H9 (cell line): Measurements from ENCODE around the gene SH3GL2. TPM values are rescaled to one million over a fixed set of nuclear protein-coding genes. Genes with fewer than 3 reads are reported as not detected.

Experiments
- DNase-seq: peaks from one replicate; pipeline ENCODE4 v3.0.0-alpha.2; 2017
- H2AFZ ChIP-seq: one replicate; pipeline ENCODE4 v1.6.1; 2013; ENCODE audit warnings: mild to moderate bottlenecking, low read length, control low read depth, moderate library complexity
- H2AK5ac ChIP-seq: 2 replicates; pipeline ENCODE4 v1.6.1; 2013; ENCODE audit warnings: low read length, control low read depth, mixed read lengths; ENCODE audit not compliant: insufficient read length
- H2BK120ac ChIP-seq: one replicate; pipeline ENCODE4 v1.6.1; 2013; ENCODE audit warnings: low read depth, mild to moderate bottlenecking, low read length, control low read depth, inconsistent platforms; ENCODE audit not compliant: poor library complexity, severe bottlenecking
- H2BK12ac ChIP-seq: 2 replicates; pipeline ENCODE4 v1.6.1; 2013; ENCODE audit warnings: low read length, control low read depth, mixed read lengths, low read depth; ENCODE audit not compliant: insufficient read length
- H2BK15ac ChIP-seq: 2 replicates; pipeline ENCODE4 v1.6.1; 2013; ENCODE audit warnings: low read depth, low read length, control low read depth
- H2BK20ac ChIP-seq: one replicate; pipeline ENCODE4 v1.6.1; 2013; ENCODE audit warnings: low read depth, mild to moderate bottlenecking, low read length, control low read depth, inconsistent platforms; ENCODE audit not compliant: poor library complexity, severe bottlenecking
- H2BK5ac ChIP-seq: 2 replicates; pipeline ENCODE4 v1.6.1; 2013; ENCODE audit warnings: low read length, control low read depth, mixed read lengths; ENCODE audit not compliant: insufficient read length
- H3K14ac ChIP-seq: 2 replicates; pipeline ENCODE4 v1.6.1; 2013; ENCODE audit warnings: low read length, control low read depth; ENCODE audit not compliant: insufficient read depth
- H3K18ac ChIP-seq: 2 replicates; pipeline ENCODE4 v1.6.1; 2013; ENCODE audit warnings: low read depth, mild to moderate bottlenecking, mixed read lengths, low read length, control low read depth; ENCODE audit not compliant: insufficient read length
- H3K23ac ChIP-seq: 2 replicates; pipeline ENCODE4 v1.6.1; 2013; ENCODE audit warnings: low read length, control low read depth, mixed read lengths, low read depth; ENCODE audit not compliant: insufficient read length
- H3K23me2 ChIP-seq: 2 replicates; pipeline ENCODE4 v1.6.1; 2013; ENCODE audit warnings: low read depth, mild to moderate bottlenecking, mixed read lengths, low read length, control low read depth; ENCODE audit not compliant: insufficient read length, poor library complexity, severe bottlenecking
- H3K27ac ChIP-seq: 2 replicates; pipeline ENCODE4 v1.5.1; 2013; ENCODE audit warnings: low read length, control low read depth, mixed read lengths, low read depth; ENCODE audit not compliant: insufficient read length
- H3K27me3 ChIP-seq: 2 replicates; pipeline ENCODE4 v1.6.1; 2013; ENCODE audit warnings: low read length, control low read depth, inconsistent platforms; ENCODE audit not compliant: insufficient read depth
- H3K4ac ChIP-seq: 2 replicates; pipeline ENCODE4 v1.6.1; 2013; ENCODE audit warnings: low read depth, mild to moderate bottlenecking, control low read depth, inconsistent platforms, low read length, moderate library complexity
- H3K4me1 ChIP-seq: 2 replicates; pipeline ENCODE4 v1.6.1; 2013; ENCODE audit warnings: low read length, control low read depth, inconsistent platforms; ENCODE audit not compliant: insufficient read depth
- H3K4me2 ChIP-seq: 2 replicates; pipeline ENCODE4 v1.6.1; 2013; ENCODE audit warnings: low read length, control low read depth, mixed read lengths; ENCODE audit not compliant: insufficient read length, insufficient read depth
- H3K56ac ChIP-seq: 2 replicates; pipeline ENCODE4 v1.6.1; 2013; ENCODE audit warnings: low read depth, mild to moderate bottlenecking, mixed read lengths, low read length, control low read depth; ENCODE audit not compliant: insufficient read length
- H3K79me1 ChIP-seq: 2 replicates; pipeline ENCODE4 v1.6.1; 2013; ENCODE audit warnings: low read depth, mild to moderate bottlenecking, moderate library complexity, low read length, control low read depth, inconsistent platforms; ENCODE audit not compliant: insufficient read depth, poor library complexity, severe bottlenecking
- H3K79me2 ChIP-seq: 2 replicates; pipeline ENCODE4 v1.6.1; 2013; ENCODE audit warnings: low read length, control low read depth, inconsistent platforms; ENCODE audit not compliant: insufficient read depth
- H3K9ac ChIP-seq: 2 replicates; pipeline ENCODE4 v1.6.1; 2013; ENCODE audit warnings: low read length, control low read depth, mixed read lengths; ENCODE audit not compliant: insufficient read length; ENCODE audit errors: extremely low read depth
- H3K9me3 ChIP-seq: one replicate; pipeline ENCODE4 v1.6.1; 2013; ENCODE audit warnings: low read depth, low read length, inconsistent platforms; ENCODE audit not compliant: control insufficient read depth
- H3T11ph ChIP-seq: one replicate; pipeline ENCODE4 v1.6.1; 2013; ENCODE audit warnings: mild to moderate bottlenecking, low read length, control low read depth, inconsistent platforms
- H4K20me1 ChIP-seq: one replicate; pipeline ENCODE4 v1.6.1; 2013; ENCODE audit not compliant: control insufficient read depth, insufficient read length, insufficient read depth
- H4K5ac ChIP-seq: 2 replicates; pipeline ENCODE4 v1.6.1; 2013; ENCODE audit warnings: low read depth, mild to moderate bottlenecking, mixed read lengths, low read length, control low read depth; ENCODE audit not compliant: insufficient read length
- H4K8ac ChIP-seq: replicated peaks from 2 replicates; pipeline ENCODE4 v1.6.1; 2013; ENCODE audit warnings: low read length, control low read depth, mixed read lengths, low read depth; ENCODE audit not compliant: insufficient read length
- H4K91ac ChIP-seq: 2 replicates; pipeline ENCODE4 v1.6.1; 2013; ENCODE audit warnings: low read depth, mild to moderate bottlenecking, moderate library complexity, mixed read lengths, low read length, control low read depth; ENCODE audit not compliant: insufficient read length
- H3K27ac Mint-ChIP-seq, 3 experiments: 2 replicates in 2 of 3; 3 replicates in 1 of 3; pipeline ENCODE4 v1.8.0; 2020 to 2021; ENCODE audit warnings: mixed read lengths in 3 of 3, mild to moderate bottlenecking in 1 of 3, moderate library complexity in 1 of 3
- H3K27me3 Mint-ChIP-seq: 2 replicates; pipeline ENCODE4 v1.8.0; 2021; ENCODE audit warnings: low read depth, mild to moderate bottlenecking, moderate library complexity, mixed read lengths
- H3K36me3 Mint-ChIP-seq, 3 experiments: 2 replicates in 2 of 3; 3 replicates in 1 of 3; pipeline ENCODE4 v1.8.0; 2020 to 2021; ENCODE audit warnings: low read depth in 3 of 3, mixed read lengths in 3 of 3; ENCODE audit not compliant: insufficient read depth in 1 of 3
- H3K4me1 Mint-ChIP-seq, 2 experiments: 2 replicates each; pipeline ENCODE4 v1.8.0; 2020; ENCODE audit warnings: mixed read lengths in 2 of 2
- H3K4me3 Mint-ChIP-seq, 2 experiments: 2 replicates in 1 of 2; 3 replicates in 1 of 2; pipeline ENCODE4 v1.8.0; 2020 to 2021; ENCODE audit warnings: mild to moderate bottlenecking in 2 of 2, mixed read lengths in 2 of 2, moderate library complexity in 1 of 2
- H3K9me3 Mint-ChIP-seq, 2 experiments: 2 replicates in 1 of 2; 3 replicates in 1 of 2; pipeline ENCODE4 v1.8.0; 2020; ENCODE audit warnings: mild to moderate bottlenecking in 2 of 2, mixed read lengths in 2 of 2, moderate library complexity in 1 of 2
- CTCF ChIP-seq: fragments of 200-600 bp; sonication (generic); conservative IDR thresholded peaks from 3 replicates; pipeline ENCODE4 v1.8.0; 2021; ENCODE audit warnings: antibody characterized with exemption, mild to moderate bottlenecking
- WGBS: extraction: QIAGEN DNeasy Blood & Tissue Kit; methylation state at CpG from one replicate; pipeline ENCODE4 v1.1.7; 2013; ENCODE audit warnings: missing lambda C conversion rate, low lambda C conversion rate, mixed read lengths; ENCODE audit not compliant: insufficient read length; ENCODE audit errors: extremely low coverage; 5-methylcytosine and 5-hydroxymethylcytosine counted together
- total RNA-seq: library from RNA; stranded (reverse); gene quantifications from 2 replicates; pipeline ENCODE4 v1.2.1, GENCODE V29; 2021

Gene SH3GL2
- total RNA-seq, 1 experiment from 2014 or later, result 6.5 TPM

DNA sequence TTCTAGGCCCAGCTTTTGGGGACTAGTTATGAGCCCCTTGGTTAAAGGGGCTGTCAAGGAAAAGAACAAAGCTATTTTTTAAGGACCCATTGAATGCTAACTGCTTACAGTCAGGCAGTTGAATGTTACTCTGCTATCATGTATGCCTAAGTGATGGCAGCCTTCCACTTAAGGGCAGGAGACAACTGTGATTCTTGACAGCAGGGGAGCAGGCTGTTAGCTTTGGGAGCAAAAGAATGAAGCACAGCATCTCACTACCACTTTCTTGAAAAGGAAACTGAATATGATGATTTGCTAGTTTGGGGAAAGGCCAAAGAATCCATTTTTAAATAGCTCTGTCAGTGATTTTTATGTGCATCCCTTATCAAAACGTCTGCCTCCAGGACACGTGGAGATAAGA is 221.6 kb downstream of the SH3GL2 start:
- H3K23ac ChIP-seq, result no peak overlapping the region
- no peak overlapping the region for H2BK120ac ChIP-seq
- WGBS, result no CpG with 5 or more reads among the region's 2 CpGs
- no peak overlapping the region for H3K27ac Mint-ChIP-seq
- H3K27ac ChIP-seq, result no peak overlapping the region
- H3K27me3 Mint-ChIP-seq, result peaks cover 1% of the 10 kb centered on the region; the same call in 1 of the 2 replicates
- no peak overlapping the region for H3K18ac ChIP-seq
- H3K23me2 ChIP-seq, result no peaks in the 10 kb centered on the region
- H3K56ac ChIP-seq, result no peak overlapping the region
- no peak overlapping the region for H3K14ac ChIP-seq
- H2BK20ac ChIP-seq, result no peak overlapping the region
- no peak overlapping the region for H4K5ac ChIP-seq
- no peak overlapping the region for H2BK12ac ChIP-seq
- no peak overlapping the region for H3K4ac ChIP-seq
- no peaks in the 10 kb centered on the region for H3K79me2 ChIP-seq
- H3K4me1 Mint-ChIP-seq, result no peaks in the 10 kb centered on the region; a peak in 1 of 4 replicates
- H2AFZ ChIP-seq, result no peak overlapping the region
- no peak overlapping the region for H4K8ac ChIP-seq
- H3K9ac ChIP-seq, result no peak overlapping the region
- TF ChIP-seq CTCF, result no peak
- peaks cover 2% of the 10 kb centered on the region; the same call in 1 of the 2 replicates for H3K4me1 ChIP-seq
- no peaks in the 10 kb centered on the region for H3K79me1 ChIP-seq
- H3K9me3 Mint-ChIP-seq, result no peaks in the 10 kb centered on the region
- no peak overlapping the region for H4K91ac ChIP-seq
- H3T11ph ChIP-seq, result no peak overlapping the region
- H3K36me3 Mint-ChIP-seq, result no peaks in the 10 kb centered on the region
- H3K27me3 ChIP-seq, result no peaks in the 10 kb centered on the region
- DNase-seq, result no peak
- H2BK5ac ChIP-seq, result no peak overlapping the region
- no peak overlapping the region for H2AK5ac ChIP-seq
- H3K4me2 ChIP-seq, result no peak overlapping the region
- H3K4me3 Mint-ChIP-seq, result no peak overlapping the region
- H2BK15ac ChIP-seq, result no peak overlapping the region
- no peaks in the 10 kb centered on the region for H4K20me1 ChIP-seq
- no peaks in the 10 kb centered on the region for H3K9me3 ChIP-seq
